NCI-H2107 treated with DMSO at 0.1 percent for 48 hours (cell line): Measurements from ENCODE around the gene MYH9.
"Not testable (repeated sequence)": the region's sequence is repeated elsewhere in the genome, so short reads cannot be mapped to it uniquely, and the experiment has no call there.

Source experiments
- DNase-seq: peaks from one replicate; lab custom pipeline; 2025; ENCODE audit not compliant: unreplicated experiment; lab: John Stamatoyannopoulos, UW

The MYH9 gene

DNA sequence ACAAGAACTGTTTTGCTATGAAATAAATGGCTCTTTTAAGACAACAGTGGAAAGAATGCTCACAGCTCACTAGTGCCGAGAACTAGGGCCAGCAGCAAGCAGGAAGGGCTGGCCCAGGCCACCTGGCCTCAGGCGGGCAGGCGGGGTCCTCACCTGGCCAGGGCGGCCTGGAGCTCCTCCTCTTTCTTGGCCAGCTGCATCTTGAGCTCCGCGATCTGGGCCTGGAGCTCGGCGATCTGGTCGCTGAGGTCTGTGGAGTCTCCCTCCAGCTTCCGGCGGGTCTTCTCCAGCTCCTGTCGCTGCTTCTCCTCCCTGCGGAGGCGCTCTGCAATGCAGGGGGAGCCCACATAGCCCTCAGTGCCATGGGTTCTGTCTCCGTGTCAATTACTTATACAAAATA lies 91.1 kb downstream of the MYH9 start:
- DNase-seq: no peak

GRCh38 chr22:36295247-36295646 lies 92.5 kb downstream of the MYH9 start:
- no peak for DNase-seq

- DNase-seq: no peak
Measured at GRCh38 chr22:36294801-36295200, 93.0 kb downstream of the MYH9 start.

DNA sequence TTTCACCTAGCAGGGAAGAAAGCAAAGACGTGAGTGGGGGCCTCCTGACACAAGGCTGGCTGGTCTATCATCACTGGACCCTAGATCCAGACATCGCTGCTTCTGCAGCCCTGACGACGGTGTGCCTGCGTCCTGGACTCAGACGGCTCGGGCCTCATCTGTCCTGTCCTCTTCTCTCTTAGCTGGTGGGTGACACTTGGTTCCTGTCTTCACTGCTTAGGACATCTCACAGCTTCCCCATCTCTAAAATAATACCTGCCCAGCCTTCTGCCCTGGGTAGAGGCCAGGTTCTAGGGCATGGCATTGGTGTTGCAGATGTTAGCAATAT lies 93.5 kb downstream of the MYH9 start:
- no peak for DNase-seq

GRCh38 chr22:36293606-36294292 lies 94.0 kb downstream of the MYH9 start:
- no peak for DNase-seq

DNA sequence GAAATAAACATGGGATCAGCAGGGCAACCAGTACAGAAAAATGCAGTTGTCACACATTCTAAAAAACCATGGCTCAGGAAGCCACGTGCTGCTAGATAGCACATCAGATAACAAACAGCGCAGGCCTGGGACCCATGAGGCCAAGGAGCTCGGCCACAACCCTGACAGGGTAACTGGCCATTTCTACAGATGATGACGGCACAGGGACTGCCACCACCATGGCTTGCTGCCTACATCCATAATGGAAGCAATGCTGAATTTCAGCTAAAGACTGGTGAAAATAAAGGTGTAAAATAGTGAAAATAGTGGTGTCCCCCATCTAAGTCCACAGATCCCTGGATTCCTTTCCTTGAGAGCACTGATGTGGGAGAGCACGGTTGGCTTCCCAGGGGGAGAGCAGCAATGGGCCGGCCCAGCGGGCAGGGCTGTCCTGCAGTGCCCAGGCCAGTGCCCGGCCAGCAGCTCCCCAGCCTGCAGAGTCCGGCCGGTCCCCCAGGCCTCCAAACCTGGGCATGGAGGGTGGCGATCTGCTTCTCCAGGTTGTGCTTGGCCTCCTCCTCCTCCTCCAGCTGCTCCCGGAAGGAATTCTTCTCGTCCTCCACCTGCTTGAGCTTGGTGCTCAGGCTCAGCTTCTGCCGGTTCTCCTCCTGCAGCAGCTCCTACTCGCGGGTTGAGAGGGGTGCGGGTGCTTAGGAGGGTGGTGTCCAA lies 94.8 kb downstream of the MYH9 start:
- no peak for DNase-seq

GRCh38 chr22:36291831-36292740 lies 95.7 kb downstream of the MYH9 start:
- DNase-seq: no peak

DNA sequence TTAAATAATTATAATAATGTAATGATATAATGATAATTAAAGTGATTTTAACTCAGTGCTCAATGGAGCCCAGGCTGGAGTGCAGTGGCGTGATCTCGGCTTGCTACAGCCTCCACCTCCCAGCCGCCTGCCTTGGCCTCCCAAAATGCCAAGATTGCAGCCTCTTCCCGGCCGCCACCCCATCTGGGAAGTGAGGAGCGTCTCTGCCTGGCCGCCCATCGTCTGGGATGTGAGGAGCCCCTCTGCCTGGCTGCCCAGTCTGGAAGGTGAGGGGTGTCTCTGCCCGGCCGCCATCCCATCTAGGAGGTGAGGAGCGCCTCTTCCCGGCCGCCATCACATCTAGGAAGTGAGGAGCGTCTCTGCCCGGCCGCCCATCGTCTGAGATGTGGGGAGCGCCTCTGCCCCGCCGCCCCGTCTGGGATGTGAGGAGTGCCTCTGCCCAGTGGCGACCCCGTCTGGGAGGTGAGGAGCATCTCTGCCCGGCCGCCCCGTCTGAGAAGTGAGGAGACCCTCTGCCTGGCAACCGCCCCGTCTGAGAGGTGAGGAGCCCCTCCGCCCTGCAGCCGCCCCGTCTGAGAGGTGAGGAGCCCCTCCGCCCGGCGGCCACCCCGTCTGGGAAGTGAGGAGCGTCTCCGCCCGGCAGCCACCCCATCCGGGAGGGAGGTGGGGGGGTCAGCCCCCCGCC lies 97.2 kb downstream of the MYH9 start:
- not testable (repeated sequence) for DNase-seq

- DNase-seq: not testable (repeated sequence)
Measured at GRCh38 chr22:36289948-36290371, 97.8 kb downstream of the MYH9 start.

DNA sequence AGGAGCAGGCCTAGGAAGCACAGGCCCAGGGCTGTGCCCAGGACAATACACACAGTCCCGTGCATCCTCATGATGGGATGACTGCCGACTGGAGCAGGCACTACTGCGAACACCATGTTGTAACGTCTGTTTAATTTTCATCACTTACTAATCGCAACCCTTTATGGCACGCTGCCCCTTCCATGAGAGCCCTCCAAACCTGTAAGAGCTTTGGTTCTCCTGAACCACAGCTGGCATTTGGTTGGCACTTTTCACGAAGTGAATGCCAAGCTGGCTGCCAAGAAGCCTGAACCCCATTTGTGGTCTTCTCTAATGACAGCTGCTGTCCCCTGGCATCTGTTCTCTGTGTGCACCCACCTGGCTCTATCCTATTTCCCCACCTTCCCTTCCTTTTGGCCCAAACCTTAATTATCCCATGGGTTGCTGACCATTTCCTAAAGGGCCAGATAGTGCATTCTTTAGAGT lies 98.3 kb downstream of the MYH9 start:
- no peak for DNase-seq

- no peak for DNase-seq
Measured at GRCh38 chr22:36288571-36289405, 99.0 kb downstream of the MYH9 start.

DNA sequence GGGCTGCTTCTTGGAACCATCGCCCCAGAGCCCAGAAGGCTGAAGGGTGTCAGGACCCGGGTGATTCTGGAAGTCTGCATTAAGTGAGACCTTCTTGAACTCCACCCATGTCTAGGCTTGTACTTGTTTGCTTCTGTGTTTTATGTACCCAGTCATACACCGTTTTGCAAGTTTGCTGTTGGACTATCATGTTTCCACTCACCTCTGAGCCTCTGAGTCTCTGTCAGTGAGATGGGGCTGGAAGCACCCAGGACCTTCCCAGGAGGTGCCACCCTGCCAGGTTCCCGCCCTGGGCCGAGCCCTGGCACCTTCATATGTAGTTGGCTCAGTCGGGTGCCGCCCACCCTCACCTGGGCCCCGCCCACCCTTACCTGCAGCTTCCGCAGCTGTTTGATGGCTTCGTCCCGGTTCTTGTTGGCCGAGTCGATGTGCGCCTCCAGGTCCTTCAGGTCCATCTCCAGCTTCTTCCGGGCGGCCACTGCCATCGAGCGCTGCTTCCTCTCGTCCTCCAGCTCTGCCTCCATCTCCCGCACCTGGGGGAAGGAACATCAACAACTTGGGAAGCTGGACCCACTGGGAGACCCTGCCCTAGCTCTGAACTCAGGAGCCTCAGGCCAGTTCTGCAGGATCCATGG lies 99.8 kb downstream of the MYH9 start:
- no peak for DNase-seq

DNA sequence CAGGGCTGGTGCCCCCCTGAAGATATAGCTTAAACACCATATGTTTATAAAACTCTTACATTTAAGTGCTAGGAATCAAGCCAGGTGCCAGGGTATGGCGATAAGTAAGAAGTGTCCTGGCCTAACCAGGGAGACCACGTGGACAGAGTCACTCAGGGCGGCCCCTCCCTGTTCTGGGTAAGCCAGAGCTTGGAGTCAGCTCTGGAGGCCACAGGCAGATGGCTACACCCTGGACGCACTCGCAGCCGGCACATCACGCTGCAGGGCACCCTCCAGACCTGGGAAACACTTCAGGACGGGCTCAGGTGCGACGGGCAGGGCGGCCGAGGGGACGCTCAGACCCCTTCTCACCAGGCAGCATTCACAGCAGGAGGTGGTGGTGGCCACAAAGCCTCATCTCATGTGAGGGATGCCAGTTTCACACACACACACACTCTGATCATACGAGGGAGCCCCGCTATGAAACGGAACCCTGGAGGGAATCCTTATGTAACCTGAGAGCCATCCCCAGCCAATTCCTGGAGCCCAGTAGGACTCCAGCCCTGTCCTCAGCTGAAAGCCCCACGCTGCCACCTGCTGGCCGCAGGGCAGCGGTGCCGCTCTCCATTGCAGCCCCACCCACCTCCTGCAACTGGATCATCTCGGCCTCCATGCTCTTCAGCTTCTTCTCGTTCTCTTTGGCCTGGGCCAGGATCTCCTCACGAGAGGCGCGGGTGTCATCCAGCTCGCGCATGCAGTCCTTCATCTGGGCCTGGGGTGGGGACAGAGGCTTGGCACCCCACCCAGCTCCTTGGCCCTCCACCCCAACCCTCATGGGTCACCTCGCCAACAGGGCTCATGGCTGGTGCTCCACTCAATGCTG lies 101.4 kb downstream of the MYH9 start:
- DNase-seq: peak; percentile 39

DNA sequence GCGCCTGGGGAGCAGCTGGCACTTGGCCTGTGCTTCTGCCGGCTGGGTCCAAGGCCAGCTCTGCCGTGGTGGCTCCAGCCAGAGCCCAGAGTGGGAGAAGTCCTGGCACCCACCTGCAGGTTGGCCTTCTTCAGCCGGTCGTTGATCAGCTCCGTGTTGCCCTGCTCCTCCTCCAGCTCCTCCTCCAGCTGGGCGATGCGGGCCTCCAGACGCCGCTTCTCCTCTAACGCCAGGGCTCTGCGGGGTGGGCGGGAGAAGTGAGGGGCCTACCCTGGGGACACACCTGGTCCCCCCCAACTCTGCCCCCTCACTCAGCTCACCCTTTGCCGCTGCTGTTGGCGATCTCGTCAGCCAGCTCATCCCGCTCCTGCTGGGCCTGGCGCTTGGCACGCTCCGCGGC lies 102.2 kb downstream of the MYH9 start:
- no peak for DNase-seq

GRCh38 chr22:36285017-36285416 lies 102.8 kb downstream of the MYH9 start:
- no peak for DNase-seq

- no peak for DNase-seq
Measured at GRCh38 chr22:36284171-36284571, 103.6 kb downstream of the MYH9 start.

DNA sequence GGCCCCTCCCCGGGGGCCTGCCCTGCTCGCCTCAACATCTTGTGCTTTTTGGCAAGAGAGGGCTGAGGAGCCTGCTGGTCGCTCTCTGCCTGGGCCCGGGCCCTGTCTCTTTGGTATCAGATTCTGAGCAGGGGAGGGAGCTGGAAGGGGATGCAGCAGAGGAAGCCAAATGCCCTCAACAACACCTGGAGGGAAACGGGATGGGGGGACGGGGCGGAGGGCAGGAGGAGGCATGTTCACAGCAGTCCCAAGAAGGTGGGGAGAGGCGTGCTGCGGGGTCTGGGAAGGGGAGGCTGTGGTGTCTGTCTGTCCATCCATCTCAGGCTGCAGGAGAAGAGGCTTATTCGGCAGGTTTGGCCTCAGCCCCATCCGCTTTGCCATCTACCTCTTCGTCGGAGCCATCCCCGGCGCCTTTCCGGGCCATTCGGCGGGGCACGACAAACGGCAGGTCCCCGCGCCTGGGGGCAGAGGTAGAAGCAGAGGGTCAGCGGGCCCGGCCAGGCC lies 105.4 kb downstream of the MYH9 start:
- DNase-seq: no peak

DNA sequence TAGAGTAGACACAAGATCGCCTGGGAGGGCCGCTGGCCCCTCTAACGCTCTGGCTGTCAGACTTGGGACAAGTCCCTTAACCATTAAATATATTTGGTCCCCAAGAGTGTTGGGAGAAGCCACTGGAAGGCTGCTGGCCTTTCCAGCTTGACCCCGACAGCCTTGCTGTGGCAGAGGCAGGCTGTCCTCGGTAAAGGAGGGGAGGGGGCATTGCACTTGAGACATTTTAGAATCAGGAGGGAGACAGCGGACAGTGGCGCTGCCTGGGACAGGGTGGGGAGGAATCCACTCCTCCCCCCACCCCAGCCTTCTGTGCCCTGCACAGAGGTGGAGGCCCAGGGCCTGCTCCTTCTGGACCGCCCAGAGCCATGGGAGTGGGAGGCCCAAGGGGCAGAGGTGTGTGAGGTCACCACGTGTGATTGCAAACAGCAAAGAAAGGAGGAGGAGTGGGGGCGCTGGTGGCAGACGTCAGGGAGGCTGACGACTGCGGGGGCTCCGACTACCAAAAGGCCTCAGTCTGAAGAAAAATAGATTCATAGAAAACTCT lies 105.9 kb downstream of the MYH9 start:
- DNase-seq: no peak
